Body of pancreas (tissue), 4 donors: ENCODE results near the gene PEPD.

Source experiments
- POLR2A ChIP-seq, 3 donors: fragments of 450-650 bp; IDR thresholded peaks; one replicate each; pipeline ENCODE4 v1.6.1; 2016; ENCODE audit warnings: antibody characterized with exemption in 3 of 3, mild to moderate bottlenecking in 2 of 3
- TF ChIP-seq, protein P1 (sequence below), 7 experiments: fragments of 450-650 bp in 4 of 7; fragments of 200-600 bp in 3 of 7; sonication (generic) in 3 of 7; IDR thresholded peaks; one replicate each; pipeline ENCODE4 v1.5.1; 2016 to 2019; ENCODE audit warnings: antibody characterized with exemption in 7 of 7

DNA sequence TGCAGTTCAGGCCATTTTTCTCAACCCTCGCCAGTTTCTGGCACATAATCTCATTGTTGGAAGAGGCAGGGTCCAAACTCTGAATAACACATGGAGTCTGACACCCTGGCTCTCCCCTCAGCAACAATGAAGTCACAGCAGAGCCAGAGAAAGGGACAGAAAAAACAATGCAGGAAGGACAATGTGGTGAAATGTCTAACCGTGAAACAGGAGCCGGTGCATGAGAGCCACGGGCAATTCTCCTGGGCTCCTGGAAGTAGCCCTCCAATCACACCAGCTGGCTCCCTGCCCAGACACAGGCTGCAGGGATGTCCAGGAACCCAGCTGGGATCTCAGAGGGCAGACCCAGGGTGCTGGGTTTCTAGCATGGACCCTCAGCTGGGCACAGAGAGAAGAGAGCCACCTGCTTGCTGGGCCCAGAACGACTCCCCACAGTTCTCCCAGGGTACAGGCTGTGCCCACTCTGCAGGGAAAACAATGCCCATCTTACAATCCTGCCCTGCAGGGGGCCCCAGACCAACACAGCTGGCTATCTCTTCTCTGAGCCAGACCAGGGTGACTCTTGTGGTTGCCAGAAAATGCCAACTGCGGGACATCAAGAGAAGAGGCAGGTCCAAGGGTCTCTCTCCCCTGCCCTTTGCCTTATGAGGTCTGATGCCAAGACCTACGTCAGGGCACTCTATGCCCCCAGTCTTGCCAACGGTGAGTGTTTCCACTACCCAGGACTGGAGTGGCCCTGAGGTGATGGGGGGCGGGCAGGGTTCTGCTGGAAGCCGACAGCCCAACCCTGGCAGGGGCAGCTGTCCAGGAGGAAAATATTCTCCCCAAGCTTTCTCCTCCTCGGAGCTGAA lies 83.5 kb downstream of the PEPD start:
- TF ChIP-seq, protein P1, sequence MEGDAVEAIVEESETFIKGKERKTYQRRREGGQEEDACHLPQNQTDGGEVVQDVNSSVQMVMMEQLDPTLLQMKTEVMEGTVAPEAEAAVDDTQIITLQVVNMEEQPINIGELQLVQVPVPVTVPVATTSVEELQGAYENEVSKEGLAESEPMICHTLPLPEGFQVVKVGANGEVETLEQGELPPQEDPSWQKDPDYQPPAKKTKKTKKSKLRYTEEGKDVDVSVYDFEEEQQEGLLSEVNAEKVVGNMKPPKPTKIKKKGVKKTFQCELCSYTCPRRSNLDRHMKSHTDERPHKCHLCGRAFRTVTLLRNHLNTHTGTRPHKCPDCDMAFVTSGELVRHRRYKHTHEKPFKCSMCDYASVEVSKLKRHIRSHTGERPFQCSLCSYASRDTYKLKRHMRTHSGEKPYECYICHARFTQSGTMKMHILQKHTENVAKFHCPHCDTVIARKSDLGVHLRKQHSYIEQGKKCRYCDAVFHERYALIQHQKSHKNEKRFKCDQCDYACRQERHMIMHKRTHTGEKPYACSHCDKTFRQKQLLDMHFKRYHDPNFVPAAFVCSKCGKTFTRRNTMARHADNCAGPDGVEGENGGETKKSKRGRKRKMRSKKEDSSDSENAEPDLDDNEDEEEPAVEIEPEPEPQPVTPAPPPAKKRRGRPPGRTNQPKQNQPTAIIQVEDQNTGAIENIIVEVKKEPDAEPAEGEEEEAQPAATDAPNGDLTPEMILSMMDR (IDR thresholded peaks at IDR 0.05), result no peak
- TF ChIP-seq POLR2A (IDR thresholded peaks at IDR 0.05), result no peak
